ENCODE measurements around the gene CACNA2D3. TPM values are rescaled to one million over a fixed set of nuclear protein-coding genes. Genes with fewer than 3 reads are reported as not detected.
A peak's percentile ranks its signal among the peaks of the same experiment; 100 is the strongest.

Gene CACNA2D3
- total and polyA plus RNA-seq, 4 donors = 0.06 to 0.37 (median 0.08) TPM; not detected in 1

DNA sequence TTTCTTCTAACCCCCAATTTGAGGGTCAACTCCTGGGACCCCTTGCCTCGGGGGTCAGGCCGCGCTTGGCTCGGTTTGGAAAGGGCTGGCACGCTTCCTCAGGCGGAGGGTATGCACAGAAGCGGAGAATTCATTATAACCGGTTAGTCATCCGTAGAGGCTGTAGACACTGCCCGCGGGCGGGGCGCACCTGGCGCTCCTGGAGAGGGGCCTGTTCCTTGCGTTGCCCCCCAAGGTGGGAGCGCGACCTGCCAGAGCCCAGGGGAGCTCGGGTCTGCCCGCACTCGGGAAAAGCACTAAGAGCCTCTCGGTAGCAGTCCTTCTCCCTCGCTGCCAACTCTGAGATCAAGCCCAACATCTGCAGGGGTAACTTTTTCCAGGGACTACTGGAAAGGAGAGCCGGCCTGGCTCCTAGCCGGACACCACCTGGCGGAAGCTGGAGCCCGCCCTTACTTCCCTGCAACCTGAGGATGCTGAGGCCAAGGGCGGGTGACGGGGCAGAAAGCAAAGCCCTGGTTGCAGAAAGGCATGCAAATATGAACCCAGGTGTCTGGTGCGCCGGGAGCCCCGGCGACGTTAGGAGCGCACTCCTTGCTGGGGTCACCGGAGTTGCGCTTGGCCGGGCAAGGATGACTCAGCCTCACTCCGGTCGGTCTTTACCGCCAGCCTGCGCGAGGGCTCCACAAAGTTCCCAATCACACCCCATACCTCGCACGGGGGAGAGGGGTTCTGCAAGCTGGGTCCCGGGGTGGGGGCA is 1.5 kb upstream of the CACNA2D3 start:
- WGBS = 5% methylated on average over 45 of the region's 45 CpGs
- Histone ChIP-seq H3K4me3 (ENCODE audit: low read depth in 1 of 3, low read length in 3 of 3) (peak overlapping the region in 1 of 3 donors; percentile 54), H3K9me3 (ENCODE audit: control insufficient read depth in 4 of 4, low read length in 3 of 4) (peaks cover 0 to 7% (median 0%) of the 10 kb centered on the region in 4 donors), H3K27me3 (ENCODE audit: control insufficient read depth in 4 of 4, insufficient read depth in 4 of 4, low read length in 3 of 4) (peaks cover 4 to 17% (median 13%) of the 10 kb centered on the region in 4 donors), H3K27ac (ENCODE audit: low read depth in 1 of 2, low read length in 2 of 2) (no peak overlapping the region), H3K4me1 (ENCODE audit: control insufficient read depth in 4 of 4, insufficient read depth in 4 of 4, low read length in 3 of 4) (peaks cover 13 to 30% (median 18%) of the 10 kb centered on the region in 4 donors), H3K36me3 (ENCODE audit: control insufficient read depth in 4 of 4, insufficient read depth in 3 of 4, low read depth in 1 of 4, low read length in 3 of 4) (no peaks in the 10 kb centered on the region), H3K9ac (ENCODE audit: low read depth in 1 of 2, low read length in 2 of 2) (no peak overlapping the region)
- TF ChIP-seq, protein P1, sequence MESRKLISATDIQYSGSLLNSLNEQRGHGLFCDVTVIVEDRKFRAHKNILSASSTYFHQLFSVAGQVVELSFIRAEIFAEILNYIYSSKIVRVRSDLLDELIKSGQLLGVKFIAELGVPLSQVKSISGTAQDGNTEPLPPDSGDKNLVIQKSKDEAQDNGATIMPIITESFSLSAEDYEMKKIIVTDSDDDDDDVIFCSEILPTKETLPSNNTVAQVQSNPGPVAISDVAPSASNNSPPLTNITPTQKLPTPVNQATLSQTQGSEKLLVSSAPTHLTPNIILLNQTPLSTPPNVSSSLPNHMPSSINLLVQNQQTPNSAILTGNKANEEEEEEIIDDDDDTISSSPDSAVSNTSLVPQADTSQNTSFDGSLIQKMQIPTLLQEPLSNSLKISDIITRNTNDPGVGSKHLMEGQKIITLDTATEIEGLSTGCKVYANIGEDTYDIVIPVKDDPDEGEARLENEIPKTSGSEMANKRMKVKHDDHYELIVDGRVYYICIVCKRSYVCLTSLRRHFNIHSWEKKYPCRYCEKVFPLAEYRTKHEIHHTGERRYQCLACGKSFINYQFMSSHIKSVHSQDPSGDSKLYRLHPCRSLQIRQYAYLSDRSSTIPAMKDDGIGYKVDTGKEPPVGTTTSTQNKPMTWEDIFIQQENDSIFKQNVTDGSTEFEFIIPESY (IDR thresholded peaks at IDR 0.05) = no peak
- no peak for TF ChIP-seq RAD21 (IDR thresholded peaks at IDR 0.05)
- TF ChIP-seq GABPA (IDR thresholded peaks at IDR 0.05 in 1 of 2, conservative IDR thresholded peaks at IDR 0.05 in 1 of 2) = no peak
- no peak for TF ChIP-seq JUND (IDR thresholded peaks at IDR 0.05)
- TF ChIP-seq, protein P2, sequence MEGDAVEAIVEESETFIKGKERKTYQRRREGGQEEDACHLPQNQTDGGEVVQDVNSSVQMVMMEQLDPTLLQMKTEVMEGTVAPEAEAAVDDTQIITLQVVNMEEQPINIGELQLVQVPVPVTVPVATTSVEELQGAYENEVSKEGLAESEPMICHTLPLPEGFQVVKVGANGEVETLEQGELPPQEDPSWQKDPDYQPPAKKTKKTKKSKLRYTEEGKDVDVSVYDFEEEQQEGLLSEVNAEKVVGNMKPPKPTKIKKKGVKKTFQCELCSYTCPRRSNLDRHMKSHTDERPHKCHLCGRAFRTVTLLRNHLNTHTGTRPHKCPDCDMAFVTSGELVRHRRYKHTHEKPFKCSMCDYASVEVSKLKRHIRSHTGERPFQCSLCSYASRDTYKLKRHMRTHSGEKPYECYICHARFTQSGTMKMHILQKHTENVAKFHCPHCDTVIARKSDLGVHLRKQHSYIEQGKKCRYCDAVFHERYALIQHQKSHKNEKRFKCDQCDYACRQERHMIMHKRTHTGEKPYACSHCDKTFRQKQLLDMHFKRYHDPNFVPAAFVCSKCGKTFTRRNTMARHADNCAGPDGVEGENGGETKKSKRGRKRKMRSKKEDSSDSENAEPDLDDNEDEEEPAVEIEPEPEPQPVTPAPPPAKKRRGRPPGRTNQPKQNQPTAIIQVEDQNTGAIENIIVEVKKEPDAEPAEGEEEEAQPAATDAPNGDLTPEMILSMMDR (IDR thresholded peaks at IDR 0.05; ENCODE audit: low read depth, low read length, missing input control) = no peak
- DNase-seq (ENCODE audit: low spot score) = no peak

DNA sequence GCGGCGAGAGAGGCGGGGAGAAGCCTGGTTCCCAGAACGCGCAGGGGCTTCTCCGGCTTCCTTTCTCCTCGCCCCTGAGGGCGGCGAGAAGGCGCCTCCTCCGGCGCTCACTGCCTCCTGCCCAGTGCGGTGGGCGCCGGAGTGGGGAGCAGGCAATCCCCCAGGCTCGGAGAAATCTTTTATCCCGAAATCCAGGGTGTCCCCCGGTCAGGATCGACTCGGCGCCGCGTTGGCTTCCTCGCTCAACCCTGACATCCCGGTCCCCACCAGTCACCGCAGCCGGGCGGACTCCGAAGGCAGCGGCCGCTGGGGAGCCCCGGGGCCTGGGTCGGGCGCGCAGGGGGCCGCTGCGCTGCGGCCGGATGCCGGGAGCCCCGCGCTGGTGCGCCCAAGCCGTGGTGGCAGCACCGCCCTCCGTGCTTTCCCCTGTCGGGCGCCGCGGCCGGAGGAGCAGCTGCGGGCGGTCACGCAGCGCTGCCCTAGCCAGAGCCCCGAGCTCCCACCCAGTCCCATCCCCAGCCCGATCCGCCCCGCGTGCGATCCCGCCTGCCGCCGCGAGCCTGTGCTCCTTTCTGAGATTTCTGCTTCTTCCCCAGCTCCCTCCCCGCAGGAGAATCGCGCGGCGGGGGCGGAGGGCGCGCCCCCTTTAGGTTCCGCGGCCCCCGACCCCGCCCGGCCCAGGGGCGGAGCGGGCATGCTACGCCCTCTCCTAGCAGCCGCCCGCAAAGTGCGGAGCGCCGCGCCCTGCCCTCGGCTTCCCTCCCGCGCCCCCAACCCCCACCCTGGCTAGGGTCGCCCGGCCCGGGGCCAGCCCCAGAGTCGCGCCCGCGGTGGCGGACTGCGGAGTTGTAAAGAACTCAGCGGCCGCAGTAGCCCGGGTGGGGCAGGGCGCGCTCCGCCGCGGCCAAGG is 683 bp upstream of the CACNA2D3 start:
- Histone ChIP-seq H3K36me3 (ENCODE audit: control insufficient read depth in 4 of 4, insufficient read depth in 3 of 4, low read depth in 1 of 4, low read length in 3 of 4) (no peaks in the 10 kb centered on the region), H3K4me1 (ENCODE audit: control insufficient read depth in 4 of 4, insufficient read depth in 4 of 4, low read length in 3 of 4) (peaks cover 13 to 30% (median 18%) of the 10 kb centered on the region in 4 donors), H3K27ac (ENCODE audit: low read depth in 1 of 2, low read length in 2 of 2) (no peak overlapping the region), H3K27me3 (ENCODE audit: control insufficient read depth in 4 of 4, insufficient read depth in 4 of 4, low read length in 3 of 4) (peaks cover 4 to 17% (median 13%) of the 10 kb centered on the region in 4 donors), H3K9me3 (ENCODE audit: control insufficient read depth in 4 of 4, low read length in 3 of 4) (peaks cover 0 to 3% (median 0%) of the 10 kb centered on the region in 4 donors), H3K9ac (ENCODE audit: low read depth in 1 of 2, low read length in 2 of 2) (no peak overlapping the region), H3K4me3 (ENCODE audit: low read depth in 1 of 3, low read length in 3 of 3) (peak overlapping the region in 1 of 3 donors; percentile 54)
- TF ChIP-seq RXRA (IDR thresholded peaks at IDR 0.05) (no peak), HNF4A (conservative IDR thresholded peaks at IDR 0.05) (no peak), GABPA (IDR thresholded peaks at IDR 0.05 in 1 of 2, conservative IDR thresholded peaks at IDR 0.05 in 1 of 2) (no peak), NR2F2 (IDR thresholded peaks at IDR 0.05) (no peak), FOXA1 (IDR thresholded peaks at IDR 0.05) (no peak), JUND (IDR thresholded peaks at IDR 0.05) (no peak), TAF1 (conservative IDR thresholded peaks at IDR 0.05) (no peak), YY1 (IDR thresholded peaks at IDR 0.05) (no peak), RAD21 (IDR thresholded peaks at IDR 0.05) (no peak), HNF4G (IDR thresholded peaks at IDR 0.05) (no peak), SP1 (IDR thresholded peaks at IDR 0.05) (no peak), FOXA2 (IDR thresholded peaks at IDR 0.05) (no peak), EGR1 (IDR thresholded peaks at IDR 0.05; ENCODE audit: low read depth in 2 of 2) (no peak)
- TF ChIP-seq, protein P3, sequence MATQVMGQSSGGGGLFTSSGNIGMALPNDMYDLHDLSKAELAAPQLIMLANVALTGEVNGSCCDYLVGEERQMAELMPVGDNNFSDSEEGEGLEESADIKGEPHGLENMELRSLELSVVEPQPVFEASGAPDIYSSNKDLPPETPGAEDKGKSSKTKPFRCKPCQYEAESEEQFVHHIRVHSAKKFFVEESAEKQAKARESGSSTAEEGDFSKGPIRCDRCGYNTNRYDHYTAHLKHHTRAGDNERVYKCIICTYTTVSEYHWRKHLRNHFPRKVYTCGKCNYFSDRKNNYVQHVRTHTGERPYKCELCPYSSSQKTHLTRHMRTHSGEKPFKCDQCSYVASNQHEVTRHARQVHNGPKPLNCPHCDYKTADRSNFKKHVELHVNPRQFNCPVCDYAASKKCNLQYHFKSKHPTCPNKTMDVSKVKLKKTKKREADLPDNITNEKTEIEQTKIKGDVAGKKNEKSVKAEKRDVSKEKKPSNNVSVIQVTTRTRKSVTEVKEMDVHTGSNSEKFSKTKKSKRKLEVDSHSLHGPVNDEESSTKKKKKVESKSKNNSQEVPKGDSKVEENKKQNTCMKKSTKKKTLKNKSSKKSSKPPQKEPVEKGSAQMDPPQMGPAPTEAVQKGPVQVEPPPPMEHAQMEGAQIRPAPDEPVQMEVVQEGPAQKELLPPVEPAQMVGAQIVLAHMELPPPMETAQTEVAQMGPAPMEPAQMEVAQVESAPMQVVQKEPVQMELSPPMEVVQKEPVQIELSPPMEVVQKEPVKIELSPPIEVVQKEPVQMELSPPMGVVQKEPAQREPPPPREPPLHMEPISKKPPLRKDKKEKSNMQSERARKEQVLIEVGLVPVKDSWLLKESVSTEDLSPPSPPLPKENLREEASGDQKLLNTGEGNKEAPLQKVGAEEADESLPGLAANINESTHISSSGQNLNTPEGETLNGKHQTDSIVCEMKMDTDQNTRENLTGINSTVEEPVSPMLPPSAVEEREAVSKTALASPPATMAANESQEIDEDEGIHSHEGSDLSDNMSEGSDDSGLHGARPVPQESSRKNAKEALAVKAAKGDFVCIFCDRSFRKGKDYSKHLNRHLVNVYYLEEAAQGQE (IDR thresholded peaks at IDR 0.05) = no peak
- TF ChIP-seq, protein P4, sequence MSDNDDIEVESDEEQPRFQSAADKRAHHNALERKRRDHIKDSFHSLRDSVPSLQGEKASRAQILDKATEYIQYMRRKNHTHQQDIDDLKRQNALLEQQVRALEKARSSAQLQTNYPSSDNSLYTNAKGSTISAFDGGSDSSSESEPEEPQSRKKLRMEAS (IDR thresholded peaks at IDR 0.05) = no peak
- TF ChIP-seq, protein P2 (IDR thresholded peaks at IDR 0.05; ENCODE audit: low read depth, low read length, missing input control) = no peak
- 3% methylated on average over 107 of the region's 107 CpGs for WGBS
- peak; percentile 33 for DNase-seq (ENCODE audit: low spot score)
